ENCODE data around the gene PRDX5.

The PRDX5 gene

GRCh38 chr11:64283092-64283491 is 34.8 kb upstream of the PRDX5 start:
- WGBS, 2 experiments: 85 to 90% methylated on average over 3 of the region's 3 CpGs
- H3K27ac ChIP-seq (ENCODE audit: insufficient read depth, low read depth, low read length, poor library complexity, severe bottlenecking): no peak overlapping the region
- no peak overlapping the region for H3K4me3 ChIP-seq (ENCODE audit: insufficient read depth, low read depth, low read length)
- H3K9me3 ChIP-seq (ENCODE audit: control insufficient read depth, low read length): no peaks in the 10 kb centered on the region
- peaks cover 4% of the 10 kb centered on the region for H3K4me1 ChIP-seq (ENCODE audit: control insufficient read depth, insufficient read depth, low read length)
- H3K36me3 ChIP-seq (ENCODE audit: control insufficient read depth, insufficient read depth, low read length): no peaks in the 10 kb centered on the region
- H3K27me3 ChIP-seq (ENCODE audit: control insufficient read depth, insufficient read depth, low read length, poor library complexity, severe bottlenecking): no peaks in the 10 kb centered on the region

GRCh38 chr11:64284048-64284961 is 33.6 kb upstream of the PRDX5 start, which contains the start of gene BAD:
TSS of gene BAD (minus strand) at chr11:64284665. CDS start at chr11:64284368, 297 bp downstream.
- Histone ChIP-seq H3K36me3 (ENCODE audit: control insufficient read depth, insufficient read depth, low read length) (no peaks in the 10 kb centered on the region), H3K9me3 (ENCODE audit: control insufficient read depth, low read length) (no peaks in the 10 kb centered on the region), H3K27me3 (ENCODE audit: control insufficient read depth, insufficient read depth, low read length, poor library complexity, severe bottlenecking) (peaks cover 4% of the 10 kb centered on the region), H3K27ac (ENCODE audit: insufficient read depth, low read depth, low read length, poor library complexity, severe bottlenecking) (peak within 1 kb of the TSS; percentile 80), H3K4me3 (ENCODE audit: insufficient read depth, low read depth, low read length) (peak within 1 kb of the TSS; percentile 86), H3K4me1 (ENCODE audit: control insufficient read depth, insufficient read depth, low read length) (peaks cover 4% of the 10 kb centered on the region)
- WGBS, 2 experiments: 11 to 12% methylated on average over 44 of the region's 44 CpGs

- Histone ChIP-seq H3K4me3 (ENCODE audit: insufficient read depth, low read depth, low read length) (peak within 1 kb of the TSS; percentile 86), H3K4me1 (ENCODE audit: control insufficient read depth, insufficient read depth, low read length) (peaks cover 4% of the 10 kb centered on the region), H3K9me3 (ENCODE audit: control insufficient read depth, low read length) (no peaks in the 10 kb centered on the region), H3K27ac (ENCODE audit: insufficient read depth, low read depth, low read length, poor library complexity, severe bottlenecking) (peak within 1 kb of the TSS; percentile 80), H3K36me3 (ENCODE audit: control insufficient read depth, insufficient read depth, low read length) (no peaks in the 10 kb centered on the region), H3K27me3 (ENCODE audit: control insufficient read depth, insufficient read depth, low read length, poor library complexity, severe bottlenecking) (peaks cover 13% of the 10 kb centered on the region)
- 0 to 1% methylated on average over 102 of the region's 102 CpGs for WGBS, 2 experiments
Measured at GRCh38 chr11:64284962-64285884, 32.7 kb upstream of the PRDX5 start, which contains the start of gene GPR137. TSS of gene GPR137 (plus strand) at chr11:64285848. CDS start at chr11:64286525, 677 bp downstream.

- H3K27me3 ChIP-seq (ENCODE audit: control insufficient read depth, insufficient read depth, low read length, poor library complexity, severe bottlenecking): peaks cover 23% of the 10 kb centered on the region
- peak overlapping the region; percentile 86 for H3K4me3 ChIP-seq (ENCODE audit: insufficient read depth, low read depth, low read length)
- H3K9me3 ChIP-seq (ENCODE audit: control insufficient read depth, low read length): no peaks in the 10 kb centered on the region
- WGBS, 2 experiments: 29 to 31% methylated on average over 39 to 40 of the region's 40 CpGs
- peaks cover 5% of the 10 kb centered on the region for H3K4me1 ChIP-seq (ENCODE audit: control insufficient read depth, insufficient read depth, low read length)
- no peaks in the 10 kb centered on the region for H3K36me3 ChIP-seq (ENCODE audit: control insufficient read depth, insufficient read depth, low read length)
- no peak overlapping the region for H3K27ac ChIP-seq (ENCODE audit: insufficient read depth, low read depth, low read length, poor library complexity, severe bottlenecking)
Measured at GRCh38 chr11:64285885-64286800, 31.8 kb upstream of the PRDX5 start.

DNA sequence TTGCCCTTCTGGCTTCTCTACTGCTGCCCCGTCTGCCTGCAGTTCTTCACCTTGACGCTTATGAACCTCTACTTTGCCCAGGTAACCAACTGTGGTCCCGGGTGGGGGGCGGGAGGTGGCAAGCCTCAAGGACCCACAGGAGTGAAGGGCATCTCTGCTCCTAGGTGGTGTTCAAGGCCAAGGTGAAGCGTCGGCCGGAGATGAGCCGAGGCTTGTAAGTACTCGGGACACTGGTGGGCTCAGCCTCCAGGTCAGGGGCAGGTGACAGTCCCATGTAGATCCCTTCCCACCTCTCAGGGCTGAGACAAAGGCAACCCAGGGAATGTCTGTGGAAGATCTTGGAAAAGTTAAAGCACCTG is 31.1 kb upstream of the PRDX5 start:
- Histone ChIP-seq H3K36me3 (ENCODE audit: control insufficient read depth, insufficient read depth, low read length) (no peaks in the 10 kb centered on the region), H3K4me3 (ENCODE audit: insufficient read depth, low read depth, low read length) (no peak overlapping the region), H3K27ac (ENCODE audit: insufficient read depth, low read depth, low read length, poor library complexity, severe bottlenecking) (no peak overlapping the region), H3K27me3 (ENCODE audit: control insufficient read depth, insufficient read depth, low read length, poor library complexity, severe bottlenecking) (peaks cover 29% of the 10 kb centered on the region), H3K4me1 (ENCODE audit: control insufficient read depth, insufficient read depth, low read length) (peaks cover 8% of the 10 kb centered on the region), H3K9me3 (ENCODE audit: control insufficient read depth, low read length) (no peaks in the 10 kb centered on the region)
- WGBS, 2 experiments: 91 to 95% methylated on average over 9 of the region's 9 CpGs

DNA sequence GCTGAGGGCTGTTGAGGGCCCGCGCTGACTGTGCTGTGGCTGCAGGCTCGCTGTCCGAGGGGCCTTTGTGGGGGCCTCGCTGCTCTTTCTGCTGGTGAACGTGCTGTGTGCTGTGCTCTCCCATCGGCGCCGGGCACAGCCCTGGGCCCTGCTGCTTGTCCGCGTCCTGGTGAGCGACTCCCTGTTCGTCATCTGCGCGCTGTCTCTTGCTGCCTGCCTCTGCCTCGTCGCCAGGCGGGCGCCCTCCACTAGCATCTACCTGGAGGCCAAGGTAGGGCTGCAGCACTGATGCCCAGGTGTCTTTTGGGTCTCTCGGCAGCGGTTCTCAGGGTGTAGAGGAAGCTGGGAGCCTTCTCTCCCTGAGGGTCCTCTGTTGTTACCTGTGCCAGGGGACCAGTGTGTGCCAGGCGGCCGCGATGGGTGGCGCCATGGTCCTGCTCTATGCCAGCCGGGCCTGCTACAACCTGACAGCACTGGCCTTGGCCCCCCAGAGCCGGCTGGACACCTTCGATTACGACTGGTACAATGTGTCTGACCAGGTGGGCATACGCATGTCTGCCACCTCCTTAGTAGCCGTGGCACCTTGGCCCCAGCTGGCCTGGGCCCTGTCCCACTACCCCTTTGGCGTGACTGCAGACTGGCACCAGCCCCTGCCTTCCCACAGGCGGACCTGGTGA is 30.1 kb upstream of the PRDX5 start:
- 93% methylated on average over 33 of the region's 33 CpGs for WGBS, 2 experiments
- Histone ChIP-seq H3K27me3 (ENCODE audit: control insufficient read depth, insufficient read depth, low read length, poor library complexity, severe bottlenecking) (peaks cover 39% of the 10 kb centered on the region), H3K4me3 (ENCODE audit: insufficient read depth, low read depth, low read length) (no peak overlapping the region), H3K27ac (ENCODE audit: insufficient read depth, low read depth, low read length, poor library complexity, severe bottlenecking) (no peak overlapping the region), H3K4me1 (ENCODE audit: control insufficient read depth, insufficient read depth, low read length) (peaks cover 17% of the 10 kb centered on the region), H3K36me3 (ENCODE audit: control insufficient read depth, insufficient read depth, low read length) (no peaks in the 10 kb centered on the region), H3K9me3 (ENCODE audit: control insufficient read depth, low read length) (no peaks in the 10 kb centered on the region)

GRCh38 chr11:64288353-64288750 is 29.6 kb upstream of the PRDX5 start:
- Histone ChIP-seq H3K36me3 (ENCODE audit: control insufficient read depth, insufficient read depth, low read length) (no peaks in the 10 kb centered on the region), H3K27ac (ENCODE audit: insufficient read depth, low read depth, low read length, poor library complexity, severe bottlenecking) (no peak overlapping the region), H3K4me3 (ENCODE audit: insufficient read depth, low read depth, low read length) (no peak overlapping the region), H3K9me3 (ENCODE audit: control insufficient read depth, low read length) (no peaks in the 10 kb centered on the region), H3K4me1 (ENCODE audit: control insufficient read depth, insufficient read depth, low read length) (peaks cover 17% of the 10 kb centered on the region), H3K27me3 (ENCODE audit: control insufficient read depth, insufficient read depth, low read length, poor library complexity, severe bottlenecking) (peaks cover 45% of the 10 kb centered on the region)
- 89% methylated on average over 9 of the region's 9 CpGs for WGBS, 2 experiments

GRCh38 chr11:64289002-64289564 is 28.8 kb upstream of the PRDX5 start:
- Histone ChIP-seq H3K4me3 (ENCODE audit: insufficient read depth, low read depth, low read length) (no peak overlapping the region), H3K27me3 (ENCODE audit: control insufficient read depth, insufficient read depth, low read length, poor library complexity, severe bottlenecking) (peaks cover 52% of the 10 kb centered on the region), H3K27ac (ENCODE audit: insufficient read depth, low read depth, low read length, poor library complexity, severe bottlenecking) (no peak overlapping the region), H3K36me3 (ENCODE audit: control insufficient read depth, insufficient read depth, low read length) (no peaks in the 10 kb centered on the region), H3K9me3 (ENCODE audit: control insufficient read depth, low read length) (no peaks in the 10 kb centered on the region), H3K4me1 (ENCODE audit: control insufficient read depth, insufficient read depth, low read length) (peaks cover 14% of the 10 kb centered on the region)
- WGBS, 2 experiments: 91 to 92% methylated on average over 13 of the region's 13 CpGs

Measured in ectodermal cell (in vitro differentiated cells).